Liver (tissue), 3 donors: ENCODE results near the gene LRIT1.

Experiments
- CTCF ChIP-seq: fragments of 150-350 bp; IDR thresholded peaks from 2 replicates; pipeline ENCODE4 v1.5.1; 2017; ENCODE audit warnings: improper control_type of control experiment, low read depth, low read length; ENCODE audit not compliant: missing input control
- EGR1 ChIP-seq, 2 donors: IDR thresholded peaks; 2 replicates each; pipeline ENCODE4 v1.6.1; 2016 to 2018; ENCODE audit warnings: antibody characterized with exemption in 2 of 2, low read depth in 2 of 2
- FOXA1 ChIP-seq: IDR thresholded peaks from 2 replicates; pipeline ENCODE4 v1.6.1; 2016; ENCODE audit warnings: antibody characterized with exemption
- JUND ChIP-seq, 2 donors: IDR thresholded peaks; 2 replicates each; pipeline ENCODE4 v1.6.1; 2016; ENCODE audit warnings: antibody characterized with exemption in 2 of 2
- SP1 ChIP-seq: IDR thresholded peaks from 2 replicates; pipeline ENCODE4 v1.6.1; 2018; ENCODE audit warnings: antibody characterized with exemption, mild to moderate bottlenecking
- donor health status: healthy.
- donor health status: healthy.

GRCh38 chr10:84232376-84232775 is 9.0 kb downstream of the LRIT1 start:
- TF ChIP-seq CTCF (no peak), JUND (IDR thresholded peaks at IDR 0.05) (no peak), FOXA1 (no peak), SP1 (no peak), EGR1 (IDR thresholded peaks at IDR 0.05; ENCODE audit: low read depth in 2 of 2) (no peak)
